ENCODE results near the gene KIDINS220. TPM values are rescaled to one million over a fixed set of nuclear protein-coding genes. Genes with fewer than 3 reads are reported as not detected.

Gene KIDINS220
- polyA plus RNA-seq, 2 of the 4 experiments (the other 2 are of a cell fraction) = 16.4 to 45.9 TPM

- TF ChIP-seq SMC3 (IDR thresholded peaks at IDR 0.05) (no peak), NR3C1 (IDR thresholded peaks at IDR 0.05) (no peak), FOSB (CRISPR knock-in tag; IDR thresholded peaks at IDR 0.05) (no peak), RAD21 (conservative IDR thresholded peaks at IDR 0.05 in 1 of 2, IDR thresholded peaks at IDR 0.05 in 1 of 2) (no peak), REST (IDR thresholded peaks at IDR 0.05) (no peak), CEBPB (IDR thresholded peaks at IDR 0.05) (no peak), TFCP2L1 (CRISPR knock-in tag; IDR thresholded peaks at IDR 0.05) (no peak), FOSL2 (IDR thresholded peaks at IDR 0.05) (no peak), FOSL2 (CRISPR knock-in tag; IDR thresholded peaks at IDR 0.05) (no peak), ESRRA (IDR thresholded peaks at IDR 0.05; ENCODE audit: borderline replicate concordance, low read length) (no peak), FOXS1 (CRISPR knock-in tag; IDR thresholded peaks at IDR 0.05) (no peak)
- WGBS (ENCODE audit: missing lambda C conversion rate) = 88% methylated on average over 4 of the region's 4 CpGs
- no peaks in the 10 kb centered on the region for H3K9me3 ChIP-seq
- no peak overlapping the region for H3K4me2 ChIP-seq
- FAIRE-seq = no peak
- POLR2A ChIA-PET = interaction anchor here (0.6 kb wide), 1 partner anchor 11 kb away, joined by 4 read pairs; no protein-coding TSS in a partner anchor
- CTCF ChIA-PET = interaction anchor here (0.9 to 1.3 kb wide), 2 partner anchors 21 to 24 kb away, joined by 3 read pairs; no protein-coding TSS in a partner anchor
- no peaks in the 10 kb centered on the region for H3K4me1 ChIP-seq
- peak in 1 of 2 experiments; percentile 37; a peak in 2 of 6 replicates for ATAC-seq
- no peak overlapping the region for H3K27ac ChIP-seq
- H3K4me3 ChIP-seq = no peak overlapping the region
- no peak for DNase-seq (ENCODE audit: low read depth in 1 of 2, low spot score in 1 of 2)
Observed at GRCh38 chr2:8849327-8849726, 11.9 kb upstream of the KIDINS220 start.

GRCh38 chr2:8848328-8849100 is 11.1 kb upstream of the KIDINS220 start:
- DNase-seq (ENCODE audit: low read depth in 1 of 2, low spot score in 1 of 2) (no peak), ATAC-seq (no peak), FAIRE-seq (no peak)
- H3K4me1 ChIP-seq = no peaks in the 10 kb centered on the region
- POLR2A ChIA-PET = no interaction called here
- TF ChIP-seq HMGXB4 (CRISPR knock-in tag; IDR thresholded peaks at IDR 0.05; ENCODE audit: borderline replicate concordance) (no peak), FOSL2 (IDR thresholded peaks at IDR 0.05) (no peak), FOSL2 (CRISPR knock-in tag; IDR thresholded peaks at IDR 0.05) (no peak), HOXB5 (CRISPR knock-in tag; IDR thresholded peaks at IDR 0.05) (no peak), MAFK (IDR thresholded peaks at IDR 0.05; ENCODE audit: partially characterized antibody) (no peak), BHLHE40 (IDR thresholded peaks at IDR 0.05; ENCODE audit: low read depth, low read length) (no peak), NPAS2 (CRISPR knock-in tag; IDR thresholded peaks at IDR 0.05; ENCODE audit: borderline replicate concordance) (no peak), NR3C1 (IDR thresholded peaks at IDR 0.05) (no peak), EP300 (IDR thresholded peaks at IDR 0.05) (no peak), KDM1A (IDR thresholded peaks at IDR 0.05; ENCODE audit: low read depth) (no peak), POLR2A (IDR thresholded peaks at IDR 0.05; ENCODE audit: low read length) (no peak), ELK1 (IDR thresholded peaks at IDR 0.05; ENCODE audit: low read depth, low read length) (no peak), GATA3 (IDR thresholded peaks at IDR 0.05; ENCODE audit: borderline replicate concordance) (no peak), TP53 (CRISPR knock-in tag; IDR thresholded peaks at IDR 0.05) (no peak), PHF8 (IDR thresholded peaks at IDR 0.05; ENCODE audit: borderline replicate concordance, low read depth) (no peak), HDAC2 (IDR thresholded peaks at IDR 0.05) (no peak)
- H3K27ac ChIP-seq = no peak overlapping the region
- H3K4me3 ChIP-seq = no peak overlapping the region
- no peak overlapping the region for H3K4me2 ChIP-seq
- WGBS (ENCODE audit: missing lambda C conversion rate) = 78% methylated on average over 7 of the region's 7 CpGs
- no peaks in the 10 kb centered on the region for H3K9me3 ChIP-seq
- CTCF ChIA-PET = interaction anchor here (0.9 to 2.5 kb wide), 3 partner anchors 22 to 25 kb away, joined by 3 to 12 read pairs (median 3); no protein-coding TSS in a partner anchor
